Glutamatergic neuron (in vitro differentiated cells): Measurements from ENCODE around the gene TPPP3. TPM values are rescaled to one million over a fixed set of nuclear protein-coding genes. Genes with fewer than 3 reads are reported as not detected.

Experiments used
- DNase-seq: peaks from one replicate; pipeline ENCODE4 v3.0.0; 2022
- H3K27ac Mint-ChIP-seq: one replicate; pipeline ENCODE4 v1.8.0; 2020; ENCODE audit warnings: mild to moderate bottlenecking, mixed read lengths, inconsistent platforms; ENCODE audit not compliant: unreplicated experiment
- H3K27me3 Mint-ChIP-seq: one replicate; pipeline ENCODE4 v1.8.0; 2020; ENCODE audit warnings: mild to moderate bottlenecking, moderate library complexity, mixed read lengths, inconsistent platforms; ENCODE audit not compliant: unreplicated experiment
- H3K36me3 Mint-ChIP-seq: one replicate; pipeline ENCODE4 v1.8.0; 2020; ENCODE audit warnings: mild to moderate bottlenecking, mixed read lengths, inconsistent platforms; ENCODE audit not compliant: unreplicated experiment
- H3K4me1 Mint-ChIP-seq: one replicate; pipeline ENCODE4 v1.8.0; 2020; ENCODE audit warnings: mild to moderate bottlenecking, low read depth, mixed read lengths, inconsistent platforms; ENCODE audit not compliant: unreplicated experiment
- H3K4me3 Mint-ChIP-seq: one replicate; pipeline ENCODE4 v1.8.0; 2020; ENCODE audit warnings: mild to moderate bottlenecking, mixed read lengths, inconsistent platforms; ENCODE audit not compliant: unreplicated experiment
- H3K9me3 Mint-ChIP-seq: one replicate; pipeline ENCODE4 v1.8.0; 2020; ENCODE audit warnings: mild to moderate bottlenecking, moderate library complexity, mixed read lengths, inconsistent platforms; ENCODE audit not compliant: unreplicated experiment
- CTCF ChIP-seq: fragments of 200-600 bp; sonication (generic); IDR thresholded peaks from one replicate; pipeline ENCODE4 v1.5.0; 2021; ENCODE audit not compliant: partially characterized antibody, unreplicated experiment
- total RNA-seq: library from RNA; stranded (reverse); fragmentation: NEBNext Ultra II Directional; extraction: Animal tissue kit (Norgen Biotek cat#: 25700); gene quantifications from one replicate; pipeline ENCODE4 v1.2.1, GENCODE V29; 2021; ENCODE audit not compliant: unreplicated experiment

Gene TPPP3
- total RNA-seq, 1 donor from 2014 or later = 21.7 TPM

GRCh38 chr16:67433131-67433719, 39.9 kb upstream of the TPPP3 start:
- H3K27ac Mint-ChIP-seq = no peak overlapping the region
- H3K36me3 Mint-ChIP-seq = no peaks in the 10 kb centered on the region
- TF ChIP-seq CTCF = no peak
- no peak for DNase-seq
- peaks cover 25% of the 10 kb centered on the region for H3K27me3 Mint-ChIP-seq
- H3K9me3 Mint-ChIP-seq = peaks cover 11% of the 10 kb centered on the region
- no peak overlapping the region for H3K4me3 Mint-ChIP-seq
- H3K4me1 Mint-ChIP-seq = peaks cover 10% of the 10 kb centered on the region

- Mint-ChIP-seq H3K4me1 (peaks cover 11% of the 10 kb centered on the region), H3K4me3 (peak overlapping the region; percentile 77), H3K9me3 (peaks cover 11% of the 10 kb centered on the region), H3K36me3 (no peaks in the 10 kb centered on the region), H3K27ac (peak overlapping the region; percentile 48), H3K27me3 (peaks cover 29% of the 10 kb centered on the region)
- DNase-seq = no peak
- no peak for TF ChIP-seq CTCF
These were observed 39.2 kb upstream of the TPPP3 start for GRCh38 chr16:67432506-67432890.

GRCh38 chr16:67431775-67432505, 38.6 kb upstream of the TPPP3 start:
- Mint-ChIP-seq H3K27me3 (peaks cover 27% of the 10 kb centered on the region), H3K27ac (peak overlapping the region; percentile 68)
- TF ChIP-seq CTCF = no peak

GRCh38 chr16:67430977-67431774, 37.9 kb upstream of the TPPP3 start, which contains the start of gene HSD11B2:
Gene HSD11B2 (plus strand): TSS chr16:67431121. CDS start chr16:67431249, 128 bp downstream.
- DNase-seq = peak; percentile 70
- H3K27ac Mint-ChIP-seq = peak within 1 kb of the TSS; percentile 68
- peaks cover 13% of the 10 kb centered on the region for H3K9me3 Mint-ChIP-seq
- peaks cover 24% of the 10 kb centered on the region for H3K27me3 Mint-ChIP-seq
- no peaks in the 10 kb centered on the region for H3K36me3 Mint-ChIP-seq
- peak within 1 kb of the TSS; percentile 79 for H3K4me3 Mint-ChIP-seq
- H3K4me1 Mint-ChIP-seq = peaks cover 17% of the 10 kb centered on the region
- TF ChIP-seq CTCF = no peak

More at GRCh38 chr16:67431775-67432505, 38.6 kb upstream of the TPPP3 start:
- H3K9me3 Mint-ChIP-seq = peaks cover 12% of the 10 kb centered on the region
- DNase-seq = no peak
- peaks cover 15% of the 10 kb centered on the region for H3K4me1 Mint-ChIP-seq
- H3K4me3 Mint-ChIP-seq = peak overlapping the region; percentile 79
- no peaks in the 10 kb centered on the region for H3K36me3 Mint-ChIP-seq
